HCT116 (cell line): ENCODE data around the gene KLC4.

Experiments
- CEBPB ChIP-seq: IDR thresholded peaks from 2 replicates; pipeline ENCODE4 v1.6.1; 2012; ENCODE audit warnings: low read depth
- EZH2 ChIP-seq: fragments of 200-600 bp; sonication (generic); IDR thresholded peaks from 2 replicates; pipeline ENCODE4 v1.6.1; 2017; ENCODE audit warnings: antibody characterized with exemption, mixed run types
- EZH2phosphoT487 ChIP-seq: fragments of 200-600 bp; IDR thresholded peaks from 2 replicates; pipeline ENCODE4 v1.6.1; 2018; ENCODE audit warnings: antibody characterized with exemption, borderline replicate concordance
- POLR2A ChIP-seq: IDR thresholded peaks from 2 replicates; pipeline ENCODE4 v1.7.0; 2011; ENCODE audit warnings: borderline replicate concordance; ENCODE audit not compliant: insufficient read depth, insufficient read length; ENCODE audit errors: extremely low read depth
- POLR2AphosphoS5 ChIP-seq: IDR thresholded peaks from 2 replicates; pipeline ENCODE4 v1.6.1; 2011; ENCODE audit warnings: mild to moderate bottlenecking, low read depth, low read length, moderate library complexity
- TF ChIP-seq, protein P1 (sequence below): IDR thresholded peaks from 2 replicates; pipeline ENCODE4 v1.6.1; 2012; ENCODE audit warnings: low read depth
- TF ChIP-seq, protein P2 (sequence below), 3 experiments: fragments of 200-600 bp in 1 of 3; sonication (generic) in 1 of 3; IDR thresholded peaks in 2 of 3; conservative IDR thresholded peaks in 1 of 3; 2 replicates each; pipeline ENCODE4 v1.5.1; 2012 to 2017; ENCODE audit warnings: low read depth in 2 of 3, low read length in 2 of 3, antibody characterized with exemption in 1 of 3, borderline replicate concordance in 1 of 3, control low read depth in 1 of 3, mild to moderate bottlenecking in 1 of 3, mixed read lengths in 1 of 3, mixed run types in 1 of 3, moderate library complexity in 1 of 3; ENCODE audit not compliant: insufficient read depth in 1 of 3
- TF ChIP-seq, protein P3 (sequence below): IDR thresholded peaks from 2 replicates; pipeline ENCODE4 v1.6.1; 2012
- TF ChIP-seq, protein P4 (sequence below): IDR thresholded peaks from 2 replicates; pipeline ENCODE4 v1.6.1; 2011; ENCODE audit warnings: mild to moderate bottlenecking, low read length, moderate library complexity; ENCODE audit not compliant: insufficient replicate concordance; ENCODE audit errors: extremely low read depth
- TF ChIP-seq, protein P5 (sequence below): IDR thresholded peaks from 2 replicates; pipeline ENCODE4 v1.6.1; 2012

DNA sequence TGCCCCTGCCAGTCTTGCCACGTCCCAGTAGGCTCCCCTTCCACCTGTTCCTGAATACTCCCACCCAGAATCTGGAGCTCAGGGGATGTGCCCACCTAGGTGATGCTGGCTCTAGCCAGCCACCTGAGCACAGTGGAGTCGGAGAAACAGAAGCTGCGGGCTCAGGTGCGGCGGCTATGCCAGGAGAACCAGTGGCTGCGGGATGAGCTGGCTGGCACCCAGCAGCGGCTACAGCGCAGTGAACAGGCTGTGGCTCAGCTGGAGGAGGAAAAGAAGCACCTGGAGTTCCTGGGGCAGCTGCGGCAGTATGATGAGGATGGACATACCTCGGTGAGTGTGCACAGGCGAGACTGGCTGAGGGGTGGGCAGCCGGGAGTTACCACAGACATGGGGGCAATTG is 3.4 kb downstream of the KLC4 start:
- TF ChIP-seq, protein P1, sequence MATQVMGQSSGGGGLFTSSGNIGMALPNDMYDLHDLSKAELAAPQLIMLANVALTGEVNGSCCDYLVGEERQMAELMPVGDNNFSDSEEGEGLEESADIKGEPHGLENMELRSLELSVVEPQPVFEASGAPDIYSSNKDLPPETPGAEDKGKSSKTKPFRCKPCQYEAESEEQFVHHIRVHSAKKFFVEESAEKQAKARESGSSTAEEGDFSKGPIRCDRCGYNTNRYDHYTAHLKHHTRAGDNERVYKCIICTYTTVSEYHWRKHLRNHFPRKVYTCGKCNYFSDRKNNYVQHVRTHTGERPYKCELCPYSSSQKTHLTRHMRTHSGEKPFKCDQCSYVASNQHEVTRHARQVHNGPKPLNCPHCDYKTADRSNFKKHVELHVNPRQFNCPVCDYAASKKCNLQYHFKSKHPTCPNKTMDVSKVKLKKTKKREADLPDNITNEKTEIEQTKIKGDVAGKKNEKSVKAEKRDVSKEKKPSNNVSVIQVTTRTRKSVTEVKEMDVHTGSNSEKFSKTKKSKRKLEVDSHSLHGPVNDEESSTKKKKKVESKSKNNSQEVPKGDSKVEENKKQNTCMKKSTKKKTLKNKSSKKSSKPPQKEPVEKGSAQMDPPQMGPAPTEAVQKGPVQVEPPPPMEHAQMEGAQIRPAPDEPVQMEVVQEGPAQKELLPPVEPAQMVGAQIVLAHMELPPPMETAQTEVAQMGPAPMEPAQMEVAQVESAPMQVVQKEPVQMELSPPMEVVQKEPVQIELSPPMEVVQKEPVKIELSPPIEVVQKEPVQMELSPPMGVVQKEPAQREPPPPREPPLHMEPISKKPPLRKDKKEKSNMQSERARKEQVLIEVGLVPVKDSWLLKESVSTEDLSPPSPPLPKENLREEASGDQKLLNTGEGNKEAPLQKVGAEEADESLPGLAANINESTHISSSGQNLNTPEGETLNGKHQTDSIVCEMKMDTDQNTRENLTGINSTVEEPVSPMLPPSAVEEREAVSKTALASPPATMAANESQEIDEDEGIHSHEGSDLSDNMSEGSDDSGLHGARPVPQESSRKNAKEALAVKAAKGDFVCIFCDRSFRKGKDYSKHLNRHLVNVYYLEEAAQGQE = no peak
- TF ChIP-seq, protein P2, sequence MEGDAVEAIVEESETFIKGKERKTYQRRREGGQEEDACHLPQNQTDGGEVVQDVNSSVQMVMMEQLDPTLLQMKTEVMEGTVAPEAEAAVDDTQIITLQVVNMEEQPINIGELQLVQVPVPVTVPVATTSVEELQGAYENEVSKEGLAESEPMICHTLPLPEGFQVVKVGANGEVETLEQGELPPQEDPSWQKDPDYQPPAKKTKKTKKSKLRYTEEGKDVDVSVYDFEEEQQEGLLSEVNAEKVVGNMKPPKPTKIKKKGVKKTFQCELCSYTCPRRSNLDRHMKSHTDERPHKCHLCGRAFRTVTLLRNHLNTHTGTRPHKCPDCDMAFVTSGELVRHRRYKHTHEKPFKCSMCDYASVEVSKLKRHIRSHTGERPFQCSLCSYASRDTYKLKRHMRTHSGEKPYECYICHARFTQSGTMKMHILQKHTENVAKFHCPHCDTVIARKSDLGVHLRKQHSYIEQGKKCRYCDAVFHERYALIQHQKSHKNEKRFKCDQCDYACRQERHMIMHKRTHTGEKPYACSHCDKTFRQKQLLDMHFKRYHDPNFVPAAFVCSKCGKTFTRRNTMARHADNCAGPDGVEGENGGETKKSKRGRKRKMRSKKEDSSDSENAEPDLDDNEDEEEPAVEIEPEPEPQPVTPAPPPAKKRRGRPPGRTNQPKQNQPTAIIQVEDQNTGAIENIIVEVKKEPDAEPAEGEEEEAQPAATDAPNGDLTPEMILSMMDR (IDR thresholded peaks at IDR 0.05 in 2 of 3, conservative IDR thresholded peaks at IDR 0.05 in 1 of 3; ENCODE audit: borderline replicate concordance in 1 of 3, insufficient read depth in 1 of 3, low read depth in 2 of 3, low read length in 2 of 3) = no peak
- TF ChIP-seq EZH2phosphoT487 (no peak), POLR2AphosphoS5 (no peak), POLR2A (no peak), EZH2 (no peak), CEBPB (no peak)
- TF ChIP-seq, protein P3, sequence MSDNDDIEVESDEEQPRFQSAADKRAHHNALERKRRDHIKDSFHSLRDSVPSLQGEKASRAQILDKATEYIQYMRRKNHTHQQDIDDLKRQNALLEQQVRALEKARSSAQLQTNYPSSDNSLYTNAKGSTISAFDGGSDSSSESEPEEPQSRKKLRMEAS = no peak
- TF ChIP-seq, protein P4, sequence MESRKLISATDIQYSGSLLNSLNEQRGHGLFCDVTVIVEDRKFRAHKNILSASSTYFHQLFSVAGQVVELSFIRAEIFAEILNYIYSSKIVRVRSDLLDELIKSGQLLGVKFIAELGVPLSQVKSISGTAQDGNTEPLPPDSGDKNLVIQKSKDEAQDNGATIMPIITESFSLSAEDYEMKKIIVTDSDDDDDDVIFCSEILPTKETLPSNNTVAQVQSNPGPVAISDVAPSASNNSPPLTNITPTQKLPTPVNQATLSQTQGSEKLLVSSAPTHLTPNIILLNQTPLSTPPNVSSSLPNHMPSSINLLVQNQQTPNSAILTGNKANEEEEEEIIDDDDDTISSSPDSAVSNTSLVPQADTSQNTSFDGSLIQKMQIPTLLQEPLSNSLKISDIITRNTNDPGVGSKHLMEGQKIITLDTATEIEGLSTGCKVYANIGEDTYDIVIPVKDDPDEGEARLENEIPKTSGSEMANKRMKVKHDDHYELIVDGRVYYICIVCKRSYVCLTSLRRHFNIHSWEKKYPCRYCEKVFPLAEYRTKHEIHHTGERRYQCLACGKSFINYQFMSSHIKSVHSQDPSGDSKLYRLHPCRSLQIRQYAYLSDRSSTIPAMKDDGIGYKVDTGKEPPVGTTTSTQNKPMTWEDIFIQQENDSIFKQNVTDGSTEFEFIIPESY = no peak
- TF ChIP-seq, protein P5, sequence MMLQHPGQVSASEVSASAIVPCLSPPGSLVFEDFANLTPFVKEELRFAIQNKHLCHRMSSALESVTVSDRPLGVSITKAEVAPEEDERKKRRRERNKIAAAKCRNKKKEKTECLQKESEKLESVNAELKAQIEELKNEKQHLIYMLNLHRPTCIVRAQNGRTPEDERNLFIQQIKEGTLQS = no peak
